MCF 10A (cell line): ENCODE data around the gene FAAH. TPM values are rescaled to one million over a fixed set of nuclear protein-coding genes. Genes with fewer than 3 reads are reported as not detected.

Experiments
- BruUV-seq: library from RNA; stranded (reverse); fragments of 400-500 nt; replicated peaks from 2 replicates; lab custom pipeline; 2021; lab: Mats Ljungman, UMichigan
- CTCF ChIA-PET: fragments of 300-600 bp; sonication (Branson Sonifier 250); formaldehyde crosslinking; extraction: SDS; loops from one replicate; lab custom pipeline; 2021; ENCODE audit warnings: antibody characterized with exemption, inconsistent platforms; lab: Yijun Ruan, JAX
- POLR2A ChIA-PET: fragments of 300-600, 350-650 bp; sonication (Branson Sonifier 250); formaldehyde crosslinking; extraction: SDS; loops from one replicate; lab custom pipeline; 2020; ENCODE audit warnings: antibody characterized with exemption, inconsistent platforms; lab: Yijun Ruan, JAX
- DNase-seq: peaks from one replicate; pipeline ENCODE4 v3.0.0-alpha.2; 2018; ENCODE audit not compliant: unreplicated experiment
- H3K27ac Mint-ChIP-seq: one replicate; pipeline ENCODE4 v1.8.0; 2022; ENCODE audit warnings: mild to moderate bottlenecking, low read depth, mixed read lengths; ENCODE audit not compliant: unreplicated experiment
- H3K27me3 Mint-ChIP-seq: one replicate; pipeline ENCODE4 v1.8.0; 2022; ENCODE audit warnings: mixed read lengths; ENCODE audit not compliant: insufficient read depth, unreplicated experiment
- H3K36me3 Mint-ChIP-seq: one replicate; pipeline ENCODE4 v1.8.0; 2022; ENCODE audit warnings: mild to moderate bottlenecking, moderate library complexity, mixed read lengths; ENCODE audit not compliant: insufficient read depth, unreplicated experiment
- H3K4me1 Mint-ChIP-seq: one replicate; pipeline ENCODE4 v1.8.0; 2022; ENCODE audit warnings: mixed read lengths; ENCODE audit not compliant: insufficient read depth, unreplicated experiment
- H3K4me3 Mint-ChIP-seq: one replicate; pipeline ENCODE4 v1.8.0; 2022; ENCODE audit warnings: mild to moderate bottlenecking, moderate library complexity, mixed read lengths; ENCODE audit not compliant: unreplicated experiment
- H3K9me3 Mint-ChIP-seq: one replicate; pipeline ENCODE4 v1.8.0; 2022; ENCODE audit warnings: mixed read lengths; ENCODE audit not compliant: unreplicated experiment
- CTCF ChIP-seq: fragments of 200-600 bp; IDR thresholded peaks from one replicate; pipeline ENCODE4 v1.8.0; 2022; ENCODE audit warnings: antibody characterized with exemption, mild to moderate bottlenecking; ENCODE audit not compliant: unreplicated experiment
- intact Hi-C: fragments of 100-400 bp; cut with micrococcal nuclease; formaldehyde crosslinking; loops from 2 replicates; pipeline ENCODE4 v1.14.1; 2022
- total RNA-seq: library from RNA; stranded (reverse); gene quantifications from 2 replicates; pipeline ENCODE4 v1.2.3, GENCODE V29; 2022

The FAAH gene
- total RNA-seq, 1 experiment from 2014 or later: 19.3 TPM

DNA sequence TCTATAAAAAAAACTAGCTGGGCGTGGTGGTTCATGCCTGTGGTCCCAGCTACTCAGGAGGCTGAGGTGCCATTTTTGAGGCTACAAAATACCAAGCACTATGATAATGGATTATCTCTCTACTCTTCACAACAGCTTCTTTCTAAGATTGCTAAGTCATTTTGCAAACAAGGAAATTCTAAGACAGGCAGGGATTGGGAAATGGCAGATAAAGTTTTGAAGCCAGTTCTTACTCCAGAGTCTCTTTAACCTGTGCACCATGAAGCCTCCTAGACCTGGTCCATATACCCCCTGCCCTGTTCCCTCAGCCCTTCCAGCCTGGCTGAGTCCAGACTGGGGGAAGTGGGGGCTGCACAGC lies 56.0 kb downstream of the FAAH start:
- no TSS peak for BruUV-seq
- Mint-ChIP-seq H3K4me3 (no peak overlapping the region), H3K27ac (no peak overlapping the region), H3K36me3 (no peaks in the 10 kb centered on the region), H3K4me1 (no peaks in the 10 kb centered on the region), H3K27me3 (peaks cover 38% of the 10 kb centered on the region), H3K9me3 (no peaks in the 10 kb centered on the region)
- TF ChIP-seq CTCF: no peak
- ChIA-PET POLR2A (no interaction called here), CTCF (interaction anchor here (0.6 to 5.4 kb wide), 9 partner anchors 27 to 1287 kb away, joined by 3 to 21 read pairs (median 3); no protein-coding TSS in a partner anchor)
- no peak for DNase-seq
- intact Hi-C loops: no loop called here

GRCh38 chr1:46451948-46452930 lies 58.1 kb downstream of the FAAH start:
- peaks cover 28% of the 10 kb centered on the region for H3K27me3 Mint-ChIP-seq

DNA sequence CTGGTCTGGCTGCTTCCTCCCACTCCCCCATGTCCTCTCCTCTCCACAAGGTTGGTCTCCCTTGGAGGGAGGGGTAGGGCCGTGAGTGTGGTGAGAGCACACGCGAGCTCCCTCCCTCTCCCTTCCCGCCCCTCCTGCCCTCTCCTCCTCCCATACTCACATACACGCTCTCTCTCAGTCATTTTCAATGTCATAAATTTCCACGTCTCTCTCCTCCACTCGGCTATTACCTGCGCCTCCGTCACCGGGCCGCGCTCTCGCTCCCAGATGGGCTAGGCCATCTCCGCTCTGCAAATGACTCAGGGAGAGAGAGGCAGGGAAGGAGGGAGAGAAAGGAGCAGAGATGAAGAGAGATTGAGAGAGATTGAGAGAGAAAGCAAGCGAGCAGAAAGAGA lies 58.8 kb downstream of the FAAH start:
- no peaks in the 10 kb centered on the region for H3K4me1 Mint-ChIP-seq
- TF ChIP-seq CTCF: no peak
- BruUV-seq: no TSS peak
- no peak overlapping the region for H3K27ac Mint-ChIP-seq
- ChIA-PET POLR2A (no interaction called here), CTCF (interaction anchor here (0.9 to 5.4 kb wide), 4 partner anchors 9 to 95 kb away, joined by 4 to 21 read pairs (median 5); no protein-coding TSS in a partner anchor)
- no peak for DNase-seq
- no peaks in the 10 kb centered on the region for H3K36me3 Mint-ChIP-seq
- intact Hi-C loops: no loop called here
- H3K27me3 Mint-ChIP-seq: peaks cover 26% of the 10 kb centered on the region
- H3K4me3 Mint-ChIP-seq: no peak overlapping the region
- H3K9me3 Mint-ChIP-seq: no peaks in the 10 kb centered on the region

More at GRCh38 chr1:46451948-46452930, 58.1 kb downstream of the FAAH start:
- no TSS peak for BruUV-seq
- ChIA-PET POLR2A (no interaction called here), CTCF (interaction anchor here (0.5 to 5.4 kb wide), 9 partner anchors 8 to 1383 kb away, joined by 3 to 21 read pairs (median 5); no protein-coding TSS in a partner anchor)
- Mint-ChIP-seq H3K4me1 (no peaks in the 10 kb centered on the region), H3K36me3 (no peaks in the 10 kb centered on the region), H3K27ac (no peak overlapping the region), H3K4me3 (no peak overlapping the region), H3K9me3 (no peaks in the 10 kb centered on the region)
- no peak for DNase-seq
- intact Hi-C loops: no loop called here
- TF ChIP-seq CTCF: no peak

DNA sequence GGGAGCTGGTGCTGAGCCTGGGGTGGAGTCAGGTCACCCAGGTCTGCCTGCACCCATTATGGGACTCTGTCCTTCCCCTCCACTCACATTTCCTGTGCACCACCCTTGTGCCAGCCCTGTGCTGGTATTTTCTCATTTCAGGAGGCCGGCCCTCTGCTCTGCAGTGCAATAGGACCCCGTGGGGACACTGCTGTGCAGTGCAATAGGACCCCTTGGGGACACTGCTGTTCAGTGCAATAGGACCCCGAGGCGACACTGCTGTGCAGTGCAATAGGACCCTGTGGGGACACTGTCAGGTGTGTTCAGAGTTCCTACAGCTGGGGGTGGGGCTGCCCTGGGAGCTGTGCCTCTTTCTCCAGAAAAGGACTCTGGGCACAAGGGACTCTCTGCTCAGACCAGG lies 59.3 kb downstream of the FAAH start:
- BruUV-seq: no TSS peak
- Mint-ChIP-seq H3K4me1 (no peaks in the 10 kb centered on the region), H3K27me3 (peaks cover 26% of the 10 kb centered on the region), H3K4me3 (no peak overlapping the region), H3K36me3 (no peaks in the 10 kb centered on the region), H3K9me3 (no peaks in the 10 kb centered on the region), H3K27ac (no peak overlapping the region)
- intact Hi-C loops: no loop called here
- CTCF ChIA-PET: interaction anchor here (0.5 to 5.4 kb wide), 5 partner anchors 9 to 118 kb away, joined by 3 to 21 read pairs (median 5); no protein-coding TSS in a partner anchor
- DNase-seq: no peak
- POLR2A ChIA-PET: no interaction called here
- TF ChIP-seq CTCF: no peak
